Measurements from ENCODE around the gene GABARAPL1.

Gene GABARAPL1

GRCh38 chr12:10238526-10238925 is 25.8 kb downstream of the GABARAPL1 start:
- DNase-seq (ENCODE audit: extremely low read depth, low read depth), result no peak
- no peak for TF ChIP-seq CTCF (IDR thresholded peaks at IDR 0.05; ENCODE audit: low read depth, low read length)

- no peak for TF ChIP-seq CTCF (IDR thresholded peaks at IDR 0.05; ENCODE audit: low read depth, low read length)
- no peak for DNase-seq (ENCODE audit: extremely low read depth, low read depth)
Measured at GRCh38 chr12:10241290-10241689, 28.6 kb downstream of the GABARAPL1 start.

- no peak for DNase-seq (ENCODE audit: extremely low read depth, low read depth)
- TF ChIP-seq CTCF (IDR thresholded peaks at IDR 0.05; ENCODE audit: low read depth, low read length), result no peak
Measured at GRCh38 chr12:10241727-10242126, 29.1 kb downstream of the GABARAPL1 start.

- DNase-seq (ENCODE audit: extremely low read depth, low read depth), result no peak
Measured at GRCh38 chr12:10242539-10242938, 29.9 kb downstream of the GABARAPL1 start.

GRCh38 chr12:10243818-10244520 is 31.3 kb downstream of the GABARAPL1 start:
- no peak for DNase-seq (ENCODE audit: extremely low read depth, low read depth)
- no peak for TF ChIP-seq CTCF (IDR thresholded peaks at IDR 0.05; ENCODE audit: low read depth, low read length)

More at GRCh38 chr12:10242539-10242938, 29.9 kb downstream of the GABARAPL1 start:
- no peak for TF ChIP-seq CTCF (IDR thresholded peaks at IDR 0.05; ENCODE audit: low read depth, low read length)

- no peak for TF ChIP-seq CTCF (IDR thresholded peaks at IDR 0.05; ENCODE audit: low read depth, low read length)
- DNase-seq (ENCODE audit: extremely low read depth, low read depth), result no peak
Measured at GRCh38 chr12:10247436-10248058, 34.9 kb downstream of the GABARAPL1 start.

GRCh38 chr12:10249690-10250455 is 37.2 kb downstream of the GABARAPL1 start:
- no peak for DNase-seq (ENCODE audit: extremely low read depth, low read depth)
- TF ChIP-seq CTCF (IDR thresholded peaks at IDR 0.05; ENCODE audit: low read depth, low read length), result no peak

All from AG09319 (cell line).